Erythroblast (primary cell): ENCODE data around the gene OPRD1.
"Not testable (repeated sequence)": the region's sequence is repeated elsewhere in the genome, so short reads cannot be mapped to it uniquely, and the experiment has no call there.

ENCODE experiments used
- DNase-seq, 2 experiments: peaks; one replicate each; lab custom pipeline; 2025; lab: John Stamatoyannopoulos, UW
- GATA1 ChIP-seq: IDR thresholded peaks from 2 replicates; pipeline ENCODE4 v1.6.1; 2011; ENCODE audit warnings: low read depth, mild to moderate bottlenecking, control low read depth, low read length, moderate library complexity
- POLR2A ChIP-seq: IDR thresholded peaks from 2 replicates; pipeline ENCODE4 v1.6.1; 2011; ENCODE audit warnings: mild to moderate bottlenecking, low read length

Gene OPRD1

DNA sequence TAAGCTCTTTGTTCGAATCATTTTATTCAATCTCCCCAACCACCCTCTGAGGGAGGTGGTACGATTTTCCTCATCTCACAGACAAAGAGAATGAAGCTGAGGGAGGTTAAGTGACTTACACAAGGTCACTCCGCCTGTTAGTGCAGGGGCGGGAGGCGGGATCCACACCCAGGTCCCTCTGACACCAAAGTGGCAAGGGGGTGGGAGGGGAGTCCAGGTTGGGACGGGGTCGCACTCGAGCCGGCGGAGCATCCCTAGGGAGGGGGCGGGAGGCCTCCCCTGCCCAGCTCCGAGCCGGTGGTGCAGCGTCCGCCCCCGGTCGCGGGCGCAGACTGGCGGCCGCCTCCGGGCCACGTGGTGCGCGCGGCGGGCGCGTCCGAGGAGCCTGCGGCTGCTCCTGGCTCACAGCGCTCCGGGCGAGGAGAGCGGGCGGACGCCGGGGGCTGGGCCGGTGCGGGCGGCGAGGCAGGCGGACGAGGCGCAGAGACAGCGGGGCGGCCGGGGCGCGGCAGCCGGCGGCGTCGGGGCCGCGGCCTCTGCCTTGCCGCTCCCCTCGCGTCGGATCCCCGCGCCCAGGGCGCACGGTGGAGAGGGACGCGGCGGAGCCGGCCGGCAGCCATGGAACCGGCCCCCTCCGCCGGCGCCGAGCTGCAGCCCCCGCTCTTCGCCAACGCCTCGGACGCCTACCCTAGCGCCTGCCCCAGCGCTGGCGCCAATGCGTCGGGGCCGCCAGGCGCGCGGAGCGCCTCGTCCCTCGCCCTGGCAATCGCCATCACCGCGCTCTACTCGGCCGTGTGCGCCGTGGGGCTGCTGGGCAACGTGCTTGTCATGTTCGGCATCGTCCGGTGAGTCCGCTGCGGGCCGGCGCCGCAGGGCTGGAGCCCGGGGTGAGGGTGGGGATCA is at the start of gene OPRD1:
Gene OPRD1 (plus strand): TSS at position 405 of the 903 bp plus-strand sequence. CDS start 214 bp downstream, at position 619.
- no peak for TF ChIP-seq GATA1
- no peak for TF ChIP-seq POLR2A
- no peak for DNase-seq

DNA sequence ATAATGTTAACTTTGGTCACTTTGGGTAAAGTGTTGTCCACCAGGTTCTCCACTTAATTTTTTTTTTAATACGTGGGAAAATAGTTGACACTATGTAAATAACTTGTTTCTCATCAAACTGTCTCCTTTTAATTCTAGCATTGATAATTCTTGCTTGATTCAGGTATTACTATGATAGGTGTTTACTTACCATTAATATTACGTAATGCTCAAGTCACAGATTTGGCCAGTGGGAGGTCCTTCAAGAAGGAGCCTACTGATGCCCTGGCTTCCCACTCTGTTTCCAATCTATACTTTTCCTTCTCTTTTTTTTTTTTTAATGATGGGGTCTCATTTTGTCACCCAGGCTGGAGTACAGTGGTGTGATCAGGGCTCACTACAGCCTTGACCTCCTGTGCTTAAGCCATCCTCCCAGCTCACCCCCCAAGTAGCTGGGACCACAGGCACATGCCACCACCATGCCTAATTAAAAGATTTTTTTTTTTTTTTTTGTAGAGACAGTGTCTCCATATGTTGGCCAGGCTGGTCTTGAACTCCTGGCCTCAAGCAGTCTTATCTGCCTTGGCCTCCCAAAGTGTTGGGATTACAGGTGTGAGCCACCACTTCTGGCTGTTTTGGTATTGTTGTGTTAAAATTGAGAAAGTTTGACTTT is 45.3 kb upstream of the OPRD1 start:
- DNase-seq, result no peak
- TF ChIP-seq POLR2A, result no peak
- no peak for TF ChIP-seq GATA1

DNA sequence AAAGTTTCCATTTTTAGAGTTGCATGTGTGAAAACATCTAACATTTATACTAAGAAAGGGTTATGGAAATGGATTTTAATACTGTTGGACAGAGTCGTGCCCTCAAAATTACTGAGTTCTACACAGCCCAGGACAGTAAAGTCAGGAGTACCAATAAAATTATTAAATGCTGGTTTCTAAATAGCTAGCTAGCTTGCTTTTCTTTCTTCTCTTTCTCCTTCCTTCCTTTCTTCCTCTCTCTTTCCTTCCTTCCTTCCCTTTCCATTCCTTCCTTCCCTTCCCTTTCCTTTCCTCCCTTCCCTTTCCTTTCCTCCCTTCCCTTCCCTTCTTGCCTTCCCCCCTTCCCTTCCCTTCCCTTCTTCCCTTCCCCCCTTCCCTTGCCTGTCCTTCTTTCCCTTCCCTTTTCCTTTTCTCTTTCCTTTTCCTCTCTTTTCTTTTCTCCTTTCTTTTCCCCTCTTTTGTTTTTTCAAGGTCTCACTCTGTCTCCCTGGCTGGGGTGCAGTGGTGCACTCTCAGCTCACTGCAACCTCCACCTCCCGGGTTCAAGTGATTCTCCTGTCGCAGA is 41.3 kb upstream of the OPRD1 start:
- TF ChIP-seq GATA1 (no peak), POLR2A (no peak)

DNA sequence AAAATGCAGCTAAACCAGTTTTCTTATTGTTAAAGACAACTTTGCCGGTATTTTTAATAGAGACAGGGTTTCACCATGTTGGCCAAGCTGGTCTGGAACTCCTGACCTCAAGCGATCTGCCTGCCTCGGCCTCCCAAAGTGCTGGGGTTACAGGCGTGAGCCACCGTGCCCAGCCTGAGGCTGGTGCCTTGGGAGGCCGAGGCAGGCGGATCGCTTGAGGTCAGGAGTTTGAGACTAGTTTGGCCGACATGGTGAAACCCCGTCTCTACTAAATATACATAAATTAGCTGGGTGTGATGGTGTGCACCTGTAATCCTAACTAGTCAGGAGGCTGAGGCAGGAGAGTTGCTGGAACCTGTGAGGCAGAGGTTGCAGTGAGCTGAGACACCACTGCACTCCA is 40.0 kb upstream of the OPRD1 start:
- not testable (repeated sequence) for DNase-seq

More for the DNA sequence above, 41.3 kb upstream of the OPRD1 start:
- no peak for DNase-seq

DNA sequence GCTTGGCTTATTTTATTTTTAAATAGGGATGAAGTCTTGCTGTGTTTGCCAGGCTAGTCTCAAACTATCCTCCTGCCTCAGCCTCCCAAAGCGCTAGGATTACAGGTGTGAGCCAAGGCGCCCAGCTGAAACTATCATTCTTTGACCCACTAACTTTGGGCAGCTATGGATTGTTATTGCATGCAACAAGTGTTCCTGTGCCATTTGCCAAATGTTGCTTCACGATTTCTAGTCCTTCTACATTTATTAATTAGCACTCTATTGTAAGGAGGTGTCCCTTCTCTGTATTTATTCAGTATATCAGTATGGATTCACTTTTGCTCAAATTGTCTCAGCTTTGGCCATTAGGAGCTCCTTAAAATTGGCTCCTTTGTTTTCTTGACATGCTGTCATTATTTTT is 38.9 kb upstream of the OPRD1 start:
- DNase-seq, result no peak
- no peak for TF ChIP-seq GATA1
- TF ChIP-seq POLR2A, result no peak

DNA sequence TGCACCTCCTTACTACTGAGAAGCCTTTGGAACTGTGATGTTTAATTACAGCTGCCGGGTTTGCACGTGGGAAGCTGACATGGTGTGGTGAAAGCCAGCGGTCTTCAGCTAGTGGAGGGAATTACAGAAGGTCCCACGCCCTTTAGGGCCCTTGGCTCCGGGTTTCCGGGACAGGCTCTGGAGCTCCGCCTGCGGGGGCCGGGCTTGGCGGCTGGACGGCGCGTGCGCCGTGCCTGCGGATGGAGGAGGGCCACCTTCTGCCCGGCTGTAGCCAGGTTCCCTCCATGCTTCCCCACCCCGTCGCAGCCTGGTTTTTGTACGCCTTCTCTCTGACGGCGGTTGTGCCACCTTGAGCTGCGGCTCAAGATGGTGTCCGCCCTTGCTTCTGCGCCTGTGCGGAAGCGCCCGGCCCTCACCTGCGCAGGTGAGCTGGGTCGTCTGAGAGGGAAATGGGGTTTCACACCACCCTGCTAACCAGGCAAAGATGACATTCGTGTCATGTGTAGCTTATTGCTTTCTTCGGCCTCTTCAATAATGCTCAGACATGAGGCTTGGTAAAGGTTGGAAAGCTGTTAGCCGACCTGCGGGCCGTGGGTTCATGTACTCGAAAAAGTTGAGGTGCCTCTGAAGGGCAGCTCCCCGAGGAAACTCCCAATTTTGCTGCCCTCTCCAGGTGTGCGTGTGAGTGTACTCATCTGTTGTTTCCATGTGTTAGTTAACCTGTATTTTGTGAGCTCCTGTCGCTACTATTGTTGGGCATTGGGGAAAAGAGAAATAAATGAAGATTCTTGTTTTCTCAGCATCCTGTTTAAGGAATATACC is 36.6 kb upstream of the OPRD1 start:
- TF ChIP-seq POLR2A (peak; percentile 55), GATA1 (no peak)
- peak in 1 of 2 experiments; percentile 80 for DNase-seq

DNA sequence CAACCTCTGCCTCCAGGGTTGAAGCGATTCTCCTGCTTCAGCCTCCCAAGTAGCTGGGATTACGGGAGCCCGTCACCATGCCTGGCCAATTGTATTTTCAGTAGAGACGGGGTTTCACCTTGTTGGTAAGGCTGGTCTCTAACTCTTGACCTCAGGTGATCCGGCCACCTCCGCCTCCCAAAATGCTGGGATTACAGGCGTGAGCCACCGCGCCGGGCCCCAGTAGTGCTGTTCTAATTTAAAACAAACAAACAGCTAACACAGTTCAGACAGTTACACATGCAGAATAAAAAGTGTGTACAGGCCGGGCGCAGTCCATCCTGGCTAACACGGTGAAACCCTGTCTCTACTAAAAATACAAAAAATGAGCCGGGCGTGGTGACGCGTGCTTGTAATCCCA is 35.6 kb upstream of the OPRD1 start:
- TF ChIP-seq GATA1, result no peak
- TF ChIP-seq POLR2A, result no peak
- DNase-seq, result no peak

DNA sequence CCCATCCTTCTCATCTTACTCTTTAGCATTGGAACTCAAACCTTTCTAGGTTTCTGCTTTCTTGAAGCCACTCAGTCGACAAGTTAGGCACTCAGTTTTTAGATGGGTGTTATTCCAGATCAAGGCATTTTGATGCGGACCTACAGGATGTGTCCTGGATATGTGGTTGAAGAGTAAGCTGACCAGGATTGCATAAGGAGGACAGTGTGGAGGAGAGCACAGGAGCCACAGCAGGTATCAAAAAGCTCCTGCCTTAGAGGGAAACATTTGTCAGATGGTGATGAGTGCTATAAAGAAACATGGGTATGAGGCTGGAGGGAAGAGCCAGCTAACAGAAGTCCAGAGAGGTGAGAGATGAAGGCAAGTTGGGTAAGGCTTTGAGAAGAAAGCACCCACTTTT is 33.9 kb upstream of the OPRD1 start:
- TF ChIP-seq GATA1, result no peak
- TF ChIP-seq POLR2A, result no peak
- DNase-seq, result no peak

DNA sequence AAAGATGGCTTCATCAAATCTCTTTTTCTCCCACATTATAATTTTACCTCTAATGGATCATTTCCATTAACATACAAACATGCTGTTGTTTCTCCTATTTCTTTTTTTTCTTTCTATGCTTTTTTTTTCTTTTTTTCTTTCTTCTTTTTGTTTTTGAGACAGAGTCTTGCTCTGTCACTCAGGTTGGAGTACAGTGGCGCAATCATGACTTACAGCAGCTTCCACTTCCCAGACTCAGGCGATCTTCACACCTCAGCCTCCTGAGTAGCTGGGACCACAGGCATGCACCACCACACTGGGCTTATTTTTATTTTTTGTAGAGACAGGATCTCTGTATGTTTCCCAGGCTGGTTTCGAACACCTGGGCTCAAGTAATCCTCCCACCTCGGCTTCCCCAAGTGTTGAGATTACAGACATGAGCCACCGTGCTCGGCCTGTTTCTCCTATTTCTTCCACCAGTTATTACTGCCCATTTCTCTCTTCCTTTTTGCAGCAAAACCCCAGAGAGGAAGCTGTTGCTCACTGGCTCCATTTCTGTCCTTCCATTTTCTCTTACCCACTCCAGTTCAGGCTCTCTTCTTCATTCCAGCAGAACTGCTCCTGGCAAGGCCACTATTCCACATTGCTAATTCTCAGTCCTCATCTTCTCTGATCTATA is 32.1 kb upstream of the OPRD1 start:
- no peak for DNase-seq
- TF ChIP-seq POLR2A (no peak), GATA1 (no peak)

DNA sequence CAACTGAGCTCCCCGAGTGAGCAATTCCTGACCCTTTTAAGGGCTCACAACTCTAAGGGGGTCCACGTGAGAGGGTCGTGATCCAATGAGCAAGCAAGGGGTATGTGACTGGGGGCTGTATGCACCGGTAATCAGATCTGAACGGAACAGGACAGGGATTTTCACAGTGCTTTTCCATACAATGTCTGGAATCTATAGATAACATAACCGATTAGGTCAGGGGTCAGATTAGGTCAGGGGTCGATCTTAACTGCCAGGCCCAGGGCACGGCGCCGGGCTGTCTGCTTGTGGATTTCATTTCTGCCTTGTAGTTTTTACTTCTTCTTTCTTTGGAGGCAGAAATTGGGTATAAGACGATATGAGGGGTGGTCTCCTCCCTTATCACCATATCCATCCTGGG is 30.7 kb upstream of the OPRD1 start:
- no peak for TF ChIP-seq GATA1
- DNase-seq, result no peak

DNA sequence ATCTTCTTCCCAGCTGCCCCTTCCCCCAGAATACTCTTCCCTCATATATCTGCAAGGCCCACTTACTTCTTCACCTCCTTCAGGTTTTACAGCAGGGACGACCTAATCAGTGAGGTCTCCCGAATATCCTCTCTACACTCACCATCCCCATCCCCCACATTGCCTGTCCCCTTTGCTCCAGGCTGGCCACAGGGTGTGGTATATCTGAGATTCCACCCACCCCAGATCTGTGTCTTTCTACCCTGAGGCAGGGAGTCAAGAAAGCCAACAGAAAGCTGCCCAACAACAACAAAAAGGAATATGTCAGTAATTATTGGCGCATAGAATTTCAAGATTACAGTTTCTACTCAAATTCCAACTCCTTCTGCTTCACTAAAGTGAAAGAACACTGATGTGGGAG is 30.0 kb upstream of the OPRD1 start:
- no peak for DNase-seq
- TF ChIP-seq GATA1 (no peak), POLR2A (no peak)

DNA sequence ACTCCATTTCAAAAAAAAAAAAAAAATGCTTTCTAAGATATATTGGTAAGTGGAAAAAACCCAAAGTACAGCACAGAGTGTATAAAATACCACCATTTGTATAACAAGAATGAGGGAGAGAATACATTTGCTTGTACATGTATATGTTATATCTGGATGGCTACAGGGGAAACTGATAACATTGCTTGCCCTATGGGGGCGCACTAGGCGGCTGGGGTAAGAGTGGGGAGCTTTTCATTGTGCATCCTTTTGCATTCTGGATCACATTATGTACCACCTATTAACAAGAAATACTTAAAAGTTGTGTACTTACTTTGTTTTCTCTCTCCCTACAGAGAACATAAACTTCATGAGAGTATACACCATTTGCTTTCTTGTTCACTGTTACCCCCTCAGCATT is 28.6 kb upstream of the OPRD1 start:
- TF ChIP-seq POLR2A (no peak), GATA1 (no peak)
- DNase-seq, result no peak

DNA sequence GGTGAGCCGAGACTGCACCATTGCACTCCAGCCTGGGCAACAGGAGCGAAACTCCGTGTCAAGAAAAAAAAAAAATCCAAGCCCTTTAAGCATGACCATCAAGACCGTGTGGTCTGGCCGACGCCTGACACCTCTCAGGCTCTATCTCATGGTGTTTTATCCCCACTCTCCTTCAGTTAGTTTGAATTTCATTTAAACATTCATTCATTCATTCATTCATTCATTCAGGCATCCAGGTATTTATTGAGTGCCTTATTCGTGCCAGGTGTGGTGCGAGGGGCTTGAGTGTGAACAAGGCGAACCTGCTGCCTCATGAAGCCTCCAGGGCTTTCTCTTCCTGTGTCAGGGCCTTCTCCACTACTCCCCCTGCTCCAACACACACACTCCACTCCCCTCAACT is 22.6 kb upstream of the OPRD1 start:
- TF ChIP-seq POLR2A (no peak), GATA1 (no peak)
- DNase-seq, result no peak
